ENCODE measurements around the gene FAM107B. TPM values are rescaled to one million over a fixed set of nuclear protein-coding genes. Genes with fewer than 3 reads are reported as not detected.

Gene FAM107B
- total and polyA plus RNA-seq, 4 donors = 38.4 to 85.4 (median 68.9) TPM

DNA sequence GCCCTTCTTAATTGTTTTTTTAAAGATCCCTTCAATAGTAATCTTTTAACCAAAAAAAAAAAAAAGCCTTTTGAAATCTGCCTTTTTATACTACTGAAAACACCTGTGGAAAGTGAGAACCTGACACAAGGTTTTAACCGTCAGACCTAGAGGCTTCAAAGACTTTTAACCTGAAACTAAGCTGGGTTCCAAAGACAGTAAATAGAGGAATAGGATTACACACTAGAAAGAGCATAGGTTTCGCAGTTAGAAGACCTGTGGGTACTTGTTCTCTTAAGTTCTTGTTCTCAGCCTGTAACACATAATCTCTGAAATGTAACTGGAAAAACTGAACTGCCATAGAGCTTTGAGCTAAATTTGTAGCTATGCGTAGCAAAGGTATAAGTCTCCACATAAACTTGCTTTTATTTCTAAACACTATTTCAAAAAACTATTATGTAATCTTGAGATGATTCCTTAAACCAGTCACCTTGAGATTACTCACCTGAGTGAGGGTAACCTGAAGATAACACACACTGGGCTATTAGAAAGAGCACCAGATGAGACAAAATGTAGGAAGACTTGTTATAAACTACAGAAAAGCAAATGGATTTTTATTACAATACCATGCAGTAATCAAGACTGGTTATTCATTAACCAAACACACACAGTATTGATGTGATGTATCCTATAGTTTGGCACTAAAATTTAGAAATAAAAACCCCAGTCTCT lies 247.4 kb downstream of the FAM107B start:
- ATAC-seq (ENCODE audit: insufficient read depth, low FRiP score) (no peak), DNase-seq (no peak)
- Histone ChIP-seq H3K9me3 (ENCODE audit: control insufficient read depth in 4 of 4, insufficient read depth in 3 of 4, low read length in 3 of 4) (no peaks in the 10 kb centered on the region), H3K4me3 (no peak overlapping the region), H3K4me1 (ENCODE audit: control insufficient read depth in 5 of 5, insufficient read depth in 5 of 5, low read length in 5 of 5) (peaks cover 0 to under 1% (median 0%) of the 10 kb centered on the region in 5 donors), H3K36me3 (ENCODE audit: control insufficient read depth in 4 of 4, insufficient read depth in 4 of 4, low read length in 4 of 4) (peaks cover 3 to 16% (median 7%) of the 10 kb centered on the region in 4 donors), H3K9ac (ENCODE audit: insufficient read depth in 1 of 2, low read length in 2 of 2) (no peak overlapping the region), H3K27ac (ENCODE audit: low read depth in 1 of 2, low read length in 1 of 2) (no peak overlapping the region), H3K27me3 (ENCODE audit: control insufficient read depth in 3 of 3, insufficient read depth in 3 of 3, low read length in 2 of 3) (no peaks in the 10 kb centered on the region)
- TF ChIP-seq, protein P1, sequence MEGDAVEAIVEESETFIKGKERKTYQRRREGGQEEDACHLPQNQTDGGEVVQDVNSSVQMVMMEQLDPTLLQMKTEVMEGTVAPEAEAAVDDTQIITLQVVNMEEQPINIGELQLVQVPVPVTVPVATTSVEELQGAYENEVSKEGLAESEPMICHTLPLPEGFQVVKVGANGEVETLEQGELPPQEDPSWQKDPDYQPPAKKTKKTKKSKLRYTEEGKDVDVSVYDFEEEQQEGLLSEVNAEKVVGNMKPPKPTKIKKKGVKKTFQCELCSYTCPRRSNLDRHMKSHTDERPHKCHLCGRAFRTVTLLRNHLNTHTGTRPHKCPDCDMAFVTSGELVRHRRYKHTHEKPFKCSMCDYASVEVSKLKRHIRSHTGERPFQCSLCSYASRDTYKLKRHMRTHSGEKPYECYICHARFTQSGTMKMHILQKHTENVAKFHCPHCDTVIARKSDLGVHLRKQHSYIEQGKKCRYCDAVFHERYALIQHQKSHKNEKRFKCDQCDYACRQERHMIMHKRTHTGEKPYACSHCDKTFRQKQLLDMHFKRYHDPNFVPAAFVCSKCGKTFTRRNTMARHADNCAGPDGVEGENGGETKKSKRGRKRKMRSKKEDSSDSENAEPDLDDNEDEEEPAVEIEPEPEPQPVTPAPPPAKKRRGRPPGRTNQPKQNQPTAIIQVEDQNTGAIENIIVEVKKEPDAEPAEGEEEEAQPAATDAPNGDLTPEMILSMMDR (IDR thresholded peaks at IDR 0.05; ENCODE audit: control extremely low read depth, extremely low read depth) = no peak
- WGBS, 2 donors = 91 to 93% methylated on average over 3 of the region's 3 CpGs

DNA sequence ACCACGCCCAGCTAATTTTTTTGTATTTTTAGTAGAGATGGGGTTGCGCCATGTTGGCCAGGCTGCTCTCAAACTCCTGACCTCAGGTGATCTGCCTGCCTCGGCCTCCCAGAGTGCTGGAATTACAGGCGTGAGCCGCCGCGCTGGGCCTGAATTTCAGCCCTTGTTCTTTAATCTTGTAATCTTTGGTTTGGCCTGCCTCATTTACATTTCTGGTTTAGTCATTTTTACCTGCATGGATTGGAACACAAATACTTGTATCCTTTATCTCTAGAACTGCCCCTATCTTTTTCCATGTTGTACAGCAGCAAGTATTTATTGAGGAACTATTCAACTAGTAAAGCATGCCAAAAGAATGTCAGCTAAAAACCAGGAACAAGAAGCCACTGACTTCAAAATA lies 248.4 kb downstream of the FAM107B start:
- TF ChIP-seq, protein P1 (IDR thresholded peaks at IDR 0.05; ENCODE audit: control extremely low read depth, extremely low read depth) = no peak
- Histone ChIP-seq H3K36me3 (ENCODE audit: control insufficient read depth in 4 of 4, insufficient read depth in 4 of 4, low read length in 4 of 4) (peaks cover 5 to 23% (median 8%) of the 10 kb centered on the region in 4 donors), H3K27me3 (ENCODE audit: control insufficient read depth in 3 of 3, insufficient read depth in 3 of 3, low read length in 2 of 3) (no peaks in the 10 kb centered on the region), H3K27ac (ENCODE audit: low read depth in 1 of 2, low read length in 1 of 2) (no peak overlapping the region), H3K9ac (ENCODE audit: insufficient read depth in 1 of 2, low read length in 2 of 2) (no peak overlapping the region), H3K4me3 (no peak overlapping the region), H3K4me1 (ENCODE audit: control insufficient read depth in 5 of 5, insufficient read depth in 5 of 5, low read length in 5 of 5) (no peaks in the 10 kb centered on the region), H3K9me3 (ENCODE audit: control insufficient read depth in 4 of 4, insufficient read depth in 3 of 4, low read length in 3 of 4) (no peaks in the 10 kb centered on the region)
- ATAC-seq (ENCODE audit: insufficient read depth, low FRiP score) (no peak), DNase-seq (no peak)
- WGBS, 2 donors = 93% methylated on average over 7 of the region's 7 CpGs

DNA sequence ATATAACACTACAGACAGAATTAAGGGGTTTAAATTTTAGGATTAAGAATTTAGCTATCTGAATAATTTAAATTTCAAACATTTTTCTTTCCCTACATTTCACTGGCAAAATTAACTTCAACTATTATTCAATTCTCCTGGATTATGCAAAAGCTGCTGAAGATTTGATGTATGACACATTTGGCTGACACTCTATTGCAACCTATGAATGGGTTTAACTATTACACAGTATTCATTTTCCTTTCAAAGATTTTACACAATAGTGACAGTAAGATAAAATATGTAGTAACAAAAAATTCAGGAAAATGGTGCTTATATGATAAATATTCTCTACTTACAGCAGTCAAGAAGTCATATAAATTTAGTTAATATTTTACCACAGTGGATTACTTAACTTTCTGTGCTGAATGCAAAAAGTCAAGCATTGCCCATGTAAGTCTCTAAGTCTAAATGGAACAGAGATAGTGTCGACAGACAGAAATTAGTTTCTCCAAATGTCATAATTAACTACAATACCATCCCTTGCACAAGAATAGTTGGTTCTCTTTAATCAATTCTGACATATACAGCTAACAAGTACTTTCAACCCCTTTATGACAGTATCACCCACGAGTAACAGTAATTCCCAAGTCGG lies 249.9 kb downstream of the FAM107B start:
- H3K36me3 ChIP-seq (ENCODE audit: control insufficient read depth in 4 of 4, insufficient read depth in 4 of 4, low read length in 4 of 4) = peaks cover 7 to 23% (median 12%) of the 10 kb centered on the region in 4 donors
- no peak for DNase-seq

More for the DNA sequence above, 249.9 kb downstream of the FAM107B start:
- no peak overlapping the region for H3K9ac ChIP-seq (ENCODE audit: insufficient read depth in 1 of 2, low read length in 2 of 2)
- WGBS, 2 donors = 91 to 93% methylated on average over 3 of the region's 3 CpGs
- no peaks in the 10 kb centered on the region for H3K27me3 ChIP-seq (ENCODE audit: control insufficient read depth in 3 of 3, insufficient read depth in 3 of 3, low read length in 2 of 3)
- no peaks in the 10 kb centered on the region for H3K9me3 ChIP-seq (ENCODE audit: control insufficient read depth in 4 of 4, insufficient read depth in 3 of 4, low read length in 3 of 4)
- H3K4me3 ChIP-seq = no peak overlapping the region
- no peak for ATAC-seq (ENCODE audit: insufficient read depth, low FRiP score)
- H3K27ac ChIP-seq (ENCODE audit: low read depth in 1 of 2, low read length in 1 of 2) = no peak overlapping the region
- H3K4me1 ChIP-seq (ENCODE audit: control insufficient read depth in 5 of 5, insufficient read depth in 5 of 5, low read length in 5 of 5) = no peaks in the 10 kb centered on the region
- TF ChIP-seq, protein P1 (IDR thresholded peaks at IDR 0.05; ENCODE audit: control extremely low read depth, extremely low read depth) = no peak

All from lung (tissue), 12 donors.